HG03095 (cell line): ENCODE results near the gene ANKRD30BL.
"Not testable (repeated sequence)": the region's sequence is repeated elsewhere in the genome, so short reads cannot be mapped to it uniquely, and the experiment has no call there.

Experiments used
- ATAC-seq: cut with Tn5 transposase; IDR thresholded peaks from one replicate; pipeline ENCODE4 v1.9.1; 2021; ENCODE audit warnings: moderate library complexity; ENCODE audit not compliant: unreplicated experiment

Gene ANKRD30BL, protein sequence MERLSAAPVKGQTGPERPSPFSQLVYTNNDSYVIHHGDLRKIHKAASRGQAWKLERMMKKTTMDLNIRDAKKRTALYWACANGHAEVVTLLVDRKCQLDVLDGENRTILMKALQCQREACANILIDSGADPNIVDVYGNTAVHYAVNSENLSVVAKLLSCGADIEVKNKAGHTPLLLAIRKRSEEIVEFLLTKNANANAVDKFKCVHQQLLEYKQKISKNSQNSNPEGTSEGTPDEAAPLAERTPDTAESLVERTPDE

GRCh38 chr2:132161161-132162124, at the start of gene ANKRD30BL:
Gene ANKRD30BL (minus strand): TSS chr2:132161952. CDS start chr2:132161705, 247 bp downstream.
- ATAC-seq, result not testable (repeated sequence)

GRCh38 chr2:132202866-132203265, 41.1 kb upstream of the ANKRD30BL start:
- ATAC-seq, result not testable (repeated sequence)

DNA sequence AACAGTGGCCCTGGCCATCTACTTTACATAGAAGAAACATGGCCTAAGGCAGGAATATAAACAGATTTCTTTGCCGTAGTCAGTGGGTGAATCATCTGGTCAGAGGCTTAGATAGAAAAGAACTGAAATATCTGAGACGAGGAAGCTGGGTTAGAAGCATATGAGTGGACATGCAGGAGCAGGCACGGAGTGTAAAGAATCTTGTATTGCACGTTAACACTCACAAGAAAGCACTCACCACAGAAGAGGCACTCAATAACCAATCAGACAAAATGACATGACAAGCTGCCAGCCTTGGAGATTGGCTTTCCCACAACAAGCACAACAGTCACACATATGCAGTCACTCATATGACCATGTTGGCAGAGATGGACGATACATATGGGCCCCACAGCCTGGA, 31.1 kb upstream of the ANKRD30BL start:
- ATAC-seq, result not testable (repeated sequence)

- not testable (repeated sequence) for ATAC-seq
These were observed 5.3 kb upstream of the ANKRD30BL start for GRCh38 chr2:132167100-132167499.

GRCh38 chr2:132162125-132162660, 441 bp upstream of the ANKRD30BL start:
- not testable (repeated sequence) for ATAC-seq

DNA sequence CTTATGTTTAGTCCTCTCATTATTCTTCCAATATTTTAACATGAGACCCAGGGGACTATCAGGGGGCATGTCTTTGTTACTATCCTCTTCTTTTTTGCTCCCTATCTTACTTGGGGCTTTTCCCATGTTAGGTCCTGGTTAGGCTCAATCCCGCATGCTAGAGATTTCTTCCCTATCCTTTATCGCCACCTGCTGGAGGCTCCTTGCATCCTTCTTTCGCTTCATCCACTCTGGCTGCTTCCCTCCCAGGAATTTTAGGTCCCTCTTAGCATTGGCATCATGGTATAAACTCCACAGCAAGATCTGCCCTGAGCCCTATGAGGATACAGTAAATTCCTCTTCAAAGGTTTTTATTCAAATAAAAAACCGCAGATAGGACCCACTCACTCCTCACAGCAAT, 15.0 kb downstream of the ANKRD30BL start:
- ATAC-seq, result not testable (repeated sequence)
